Neuronal stem cell (in vitro differentiated cells): Measurements from ENCODE around the gene MS4A14.

Experiments
- DNase-seq: peaks from one replicate; pipeline ENCODE4 v3.0.0-alpha.2; 2013; ENCODE audit warnings: low spot score
- H2AFZ ChIP-seq: one replicate; pipeline ENCODE4 v1.6.1; 2013; ENCODE audit warnings: mild to moderate bottlenecking, low read length, inconsistent platforms
- H2AK5ac ChIP-seq: 2 replicates; pipeline ENCODE4 v1.6.1; 2013; ENCODE audit warnings: low read depth, mild to moderate bottlenecking, inconsistent platforms, low read length, moderate library complexity, mixed read lengths
- H2BK120ac ChIP-seq: 2 replicates; pipeline ENCODE4 v1.6.1; 2013; ENCODE audit warnings: low read depth, mild to moderate bottlenecking, inconsistent platforms, low read length, moderate library complexity, mixed read lengths
- H2BK12ac ChIP-seq: one replicate; pipeline ENCODE4 v1.6.1; 2013; ENCODE audit warnings: low read length, inconsistent platforms
- H2BK15ac ChIP-seq: 2 replicates; pipeline ENCODE4 v1.6.1; 2013; ENCODE audit warnings: mild to moderate bottlenecking, low read length, inconsistent platforms, mixed read lengths
- H2BK5ac ChIP-seq: one replicate; pipeline ENCODE4 v1.6.1; 2013; ENCODE audit warnings: inconsistent platforms, mild to moderate bottlenecking, low read length, moderate library complexity
- H3K14ac ChIP-seq: one replicate; pipeline ENCODE4 v1.6.1; 2013; ENCODE audit warnings: low read length, inconsistent platforms
- H3K18ac ChIP-seq: 2 replicates; pipeline ENCODE4 v1.6.1; 2013; ENCODE audit warnings: low read length, inconsistent platforms
- H3K23ac ChIP-seq: 2 replicates; pipeline ENCODE4 v1.6.1; 2013; ENCODE audit warnings: low read depth, mild to moderate bottlenecking, mixed read lengths, low read length, inconsistent platforms; ENCODE audit not compliant: poor library complexity
- H3K27ac ChIP-seq: replicated peaks from 3 replicates; pipeline ENCODE4 v1.5.1; 2013; ENCODE audit warnings: low read length, inconsistent platforms
- H3K27me3 ChIP-seq, 3 experiments: 2 replicates each; pipeline ENCODE4 v1.6.1; 2013; ENCODE audit warnings: low read length in 3 of 3, mild to moderate bottlenecking in 2 of 3, inconsistent platforms in 1 of 3, low read depth in 1 of 3, mixed read lengths in 1 of 3, moderate library complexity in 1 of 3; ENCODE audit not compliant: control insufficient read depth in 3 of 3, insufficient read depth in 3 of 3
- H3K36me3 ChIP-seq, 2 donors: replicated peaks in 1 of 2; 2 replicates each; pipeline ENCODE4 v1.6.1; 2013; ENCODE audit warnings: low read length in 2 of 2; ENCODE audit not compliant: control insufficient read depth in 2 of 2, insufficient read depth in 2 of 2
- H3K4ac ChIP-seq: 2 replicates; pipeline ENCODE4 v1.6.1; 2013; ENCODE audit warnings: inconsistent platforms, mild to moderate bottlenecking, low read length, moderate library complexity
- H3K4me1 ChIP-seq, 2 donors: 1 replicate in 1 of 2; 2 replicates in 1 of 2; pipeline ENCODE4 v1.6.1; 2013; ENCODE audit warnings: low read length in 2 of 2, low read depth in 1 of 2; ENCODE audit not compliant: control insufficient read depth in 2 of 2, insufficient read depth in 1 of 2
- H3K4me2 ChIP-seq: one replicate; pipeline ENCODE4 v1.6.1; 2013; ENCODE audit warnings: mild to moderate bottlenecking, low read length, inconsistent platforms; ENCODE audit not compliant: insufficient read depth, poor library complexity, severe bottlenecking
- H3K4me3 ChIP-seq, 2 donors: 2 replicates each; pipeline ENCODE4 v1.5.1; 2013; ENCODE audit warnings: low read length in 2 of 2, mild to moderate bottlenecking in 2 of 2, inconsistent platforms in 1 of 2, moderate library complexity in 1 of 2
- H3K79me1 ChIP-seq: one replicate; pipeline ENCODE4 v1.6.1; 2013; ENCODE audit warnings: low read depth, mild to moderate bottlenecking, inconsistent platforms, low read length, moderate library complexity
- H3K9ac ChIP-seq: one replicate; pipeline ENCODE4 v1.6.1; 2013; ENCODE audit warnings: mild to moderate bottlenecking, low read depth, low read length, inconsistent platforms; ENCODE audit not compliant: poor library complexity
- H3K9me3 ChIP-seq, 2 donors: replicated peaks in 1 of 2; 2 replicates each; pipeline versions ENCODE3 to v1.6.1; 2013; ENCODE audit warnings: low read length in 2 of 2, mild to moderate bottlenecking in 2 of 2, inconsistent platforms in 1 of 2, low read depth in 1 of 2, mixed read lengths in 1 of 2, moderate library complexity in 1 of 2; ENCODE audit not compliant: control insufficient read depth in 2 of 2, insufficient read depth in 1 of 2
- H4K8ac ChIP-seq: one replicate; pipeline ENCODE4 v1.6.1; 2013; ENCODE audit warnings: low read depth, mild to moderate bottlenecking, inconsistent platforms, low read length, moderate library complexity
- H4K91ac ChIP-seq: one replicate; pipeline ENCODE4 v1.6.1; 2013; ENCODE audit warnings: low read length, low read depth, mild to moderate bottlenecking, inconsistent platforms; ENCODE audit not compliant: poor library complexity
- WGBS, 2 donors: extraction: QIAGEN DNeasy Blood & Tissue Kit; methylation state at CpG; one replicate each; pipeline ENCODE4 v1.1.7; 2013; ENCODE audit warnings: missing lambda C conversion rate in 2 of 2, mixed read lengths in 1 of 2; ENCODE audit not compliant: insufficient read length in 2 of 2, insufficient replicate concordance in 1 of 2; ENCODE audit errors: extremely low coverage in 2 of 2; 5-methylcytosine and 5-hydroxymethylcytosine counted together

Gene MS4A14

DNA sequence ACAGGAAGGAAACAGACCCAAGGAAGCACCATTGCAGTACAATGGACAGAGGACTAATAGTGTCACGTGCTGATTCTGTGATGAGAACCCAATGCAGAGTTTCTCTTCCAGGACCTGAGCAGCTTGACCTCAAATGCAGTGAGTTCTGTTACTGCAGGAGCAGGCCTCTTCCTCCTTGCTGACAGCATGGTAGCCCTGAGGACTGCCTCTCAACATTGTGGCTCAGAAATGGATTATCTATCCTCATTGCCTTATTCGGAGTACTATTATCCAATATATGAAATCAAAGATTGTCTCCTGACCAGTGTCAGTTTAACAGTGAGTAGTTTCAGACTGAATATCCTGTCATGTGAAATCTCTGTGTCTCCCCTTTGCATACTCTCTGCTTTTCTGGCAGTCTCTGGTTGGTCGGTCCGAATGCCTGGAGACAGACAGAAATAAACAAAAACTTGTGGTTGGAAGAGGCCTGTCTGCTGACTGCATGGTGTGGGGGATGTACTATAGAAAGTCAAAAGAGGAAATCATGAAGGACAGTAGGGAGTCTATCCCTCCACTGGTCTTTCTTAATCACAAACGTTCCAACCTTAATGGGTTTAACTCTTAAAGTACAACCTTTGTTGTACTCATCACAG, 6.9 kb upstream of the MS4A14 start:
- Histone ChIP-seq H4K8ac (no peak overlapping the region), H3K27me3 (no peaks in the 10 kb centered on the region), H2BK5ac (no peak overlapping the region), H3K14ac (no peak overlapping the region), H3K9me3 (no peaks in the 10 kb centered on the region), H3K23ac (no peak overlapping the region), H2BK120ac (no peak overlapping the region), H3K4ac (no peak overlapping the region), H2BK15ac (no peak overlapping the region), H2BK12ac (no peak overlapping the region), H3K79me1 (no peaks in the 10 kb centered on the region), H3K4me1 (no peaks in the 10 kb centered on the region), H3K18ac (no peak overlapping the region), H3K4me2 (no peak overlapping the region), H3K27ac (no peak overlapping the region), H2AFZ (no peak overlapping the region), H3K9ac (no peak overlapping the region), H2AK5ac (no peak overlapping the region), H3K36me3 (no peaks in the 10 kb centered on the region), H4K91ac (no peak overlapping the region), H3K4me3 (no peak overlapping the region)
- no peak for DNase-seq
- no CpG with 5 or more reads among the region's 5 CpGs for WGBS, 2 donors

GRCh38 chr11:60390419-60390818, 5.8 kb upstream of the MS4A14 start:
- DNase-seq, result no peak
- Histone ChIP-seq H2BK12ac (no peak overlapping the region), H2BK15ac (no peak overlapping the region), H3K23ac (no peak overlapping the region), H3K4me3 (no peak overlapping the region), H2AK5ac (no peak overlapping the region), H2AFZ (no peak overlapping the region), H3K9me3 (no peaks in the 10 kb centered on the region), H4K91ac (no peak overlapping the region), H3K79me1 (no peaks in the 10 kb centered on the region), H3K27me3 (no peaks in the 10 kb centered on the region), H3K27ac (no peak overlapping the region), H3K4ac (no peak overlapping the region), H3K4me2 (no peak overlapping the region), H2BK5ac (no peak overlapping the region), H3K4me1 (no peaks in the 10 kb centered on the region), H3K9ac (no peak overlapping the region), H3K18ac (no peak overlapping the region), H3K36me3 (no peaks in the 10 kb centered on the region), H4K8ac (no peak overlapping the region), H2BK120ac (no peak overlapping the region), H3K14ac (no peak overlapping the region)

DNA sequence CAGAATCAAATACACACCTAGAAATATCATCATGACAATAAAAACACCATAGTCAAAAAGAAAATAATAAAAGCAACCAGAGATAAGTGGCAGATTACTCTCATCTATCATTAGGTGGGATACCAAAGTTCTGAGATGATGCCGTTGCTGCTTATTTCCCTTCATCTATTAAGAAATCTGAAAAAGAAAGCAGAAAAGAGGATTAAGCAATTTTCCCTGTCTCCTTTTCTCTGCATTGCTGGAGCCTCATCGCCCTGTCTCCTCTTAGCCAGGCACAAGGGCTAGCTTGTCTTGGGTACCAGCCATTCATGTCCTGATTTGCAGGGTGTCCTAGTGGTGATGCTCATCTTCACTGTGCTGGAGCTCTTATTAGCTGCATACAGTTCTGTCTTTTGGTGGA, 3.9 kb upstream of the MS4A14 start:
- Histone ChIP-seq H3K9me3 (no peaks in the 10 kb centered on the region), H3K27me3 (no peaks in the 10 kb centered on the region), H3K14ac (no peak overlapping the region), H3K4me2 (no peak overlapping the region), H3K4me1 (no peaks in the 10 kb centered on the region), H2BK120ac (no peak overlapping the region), H2AFZ (no peak overlapping the region), H3K4ac (no peak overlapping the region), H4K8ac (no peak overlapping the region), H3K27ac (no peak overlapping the region), H3K4me3 (no peak overlapping the region), H3K9ac (no peak overlapping the region), H4K91ac (no peak overlapping the region), H2BK12ac (no peak overlapping the region), H3K36me3 (no peaks in the 10 kb centered on the region), H3K18ac (no peak overlapping the region), H3K23ac (no peak overlapping the region), H2BK5ac (no peak overlapping the region), H3K79me1 (no peaks in the 10 kb centered on the region), H2AK5ac (no peak overlapping the region), H2BK15ac (no peak overlapping the region)
- DNase-seq, result no peak
- no CpG with 5 or more reads among the region's 2 CpGs for WGBS, 2 donors

DNA sequence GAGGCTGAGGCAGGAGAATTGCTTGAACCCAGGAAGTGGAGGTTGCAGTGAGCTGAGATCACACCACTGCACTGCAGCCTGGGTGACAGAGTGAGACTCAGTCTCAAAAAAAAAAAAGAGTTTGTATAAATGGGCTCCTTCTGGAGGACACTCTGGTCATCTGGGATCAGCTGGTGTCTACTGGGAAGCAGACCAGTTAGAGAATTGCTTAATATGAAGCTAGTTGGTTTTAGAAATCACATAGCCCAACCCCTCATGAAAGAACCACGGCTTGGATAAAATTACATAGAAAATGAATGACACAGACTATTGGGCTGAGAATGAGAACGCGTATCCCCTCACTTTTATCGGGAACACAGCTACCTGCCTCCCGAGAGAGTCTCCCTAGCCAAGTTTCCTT, 3.2 kb upstream of the MS4A14 start:
- Histone ChIP-seq H2BK12ac (no peak overlapping the region), H3K14ac (no peak overlapping the region), H2BK5ac (no peak overlapping the region), H3K27ac (no peak overlapping the region), H3K23ac (no peak overlapping the region), H3K4ac (no peak overlapping the region), H3K4me1 (no peaks in the 10 kb centered on the region), H3K4me3 (no peak overlapping the region), H3K4me2 (no peak overlapping the region), H3K9me3 (no peaks in the 10 kb centered on the region), H4K91ac (no peak overlapping the region), H2BK120ac (no peak overlapping the region), H3K79me1 (no peaks in the 10 kb centered on the region), H4K8ac (no peak overlapping the region), H2BK15ac (no peak overlapping the region), H3K18ac (no peak overlapping the region), H2AFZ (no peak overlapping the region), H3K27me3 (no peaks in the 10 kb centered on the region), H3K9ac (no peak overlapping the region), H3K36me3 (no peaks in the 10 kb centered on the region), H2AK5ac (no peak overlapping the region)
- no CpG with 5 or more reads among the region's 5 CpGs for WGBS, 2 donors
- DNase-seq, result no peak
